ENCODE results near the gene PRKD1. TPM values are rescaled to one million over a fixed set of nuclear protein-coding genes. Genes with fewer than 3 reads are reported as not detected.

The PRKD1 gene
- total RNA-seq, 1 experiment from 2014 or later = not detected

DNA sequence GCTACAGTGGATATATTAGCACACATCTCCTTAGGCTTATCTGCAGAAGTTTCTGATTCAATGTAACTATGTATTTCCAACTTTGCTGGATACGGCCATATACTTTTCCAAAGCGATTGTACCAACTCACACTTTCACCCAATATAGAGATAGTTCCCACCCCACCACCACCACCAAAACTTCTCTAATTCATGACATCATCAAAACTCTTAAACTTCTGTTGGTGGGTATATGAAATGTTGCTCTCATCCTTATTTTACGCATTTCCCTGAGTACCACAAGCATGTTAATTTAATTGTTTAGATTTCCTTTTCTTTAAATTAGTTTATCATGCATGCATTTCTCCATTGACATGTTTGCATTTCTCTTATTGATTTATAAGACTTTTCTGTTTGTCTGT, 95.6 kb downstream of the PRKD1 start:
- Histone ChIP-seq H3K9me2 (ENCODE audit: insufficient read depth) (no peaks in the 10 kb centered on the region), H3K4me3 (replicated peaks in 1 of 2; ENCODE audit: low read depth in 1 of 2, low read length in 2 of 2) (no peak overlapping the region), H3K79me2 (ENCODE audit: insufficient read depth, low read length) (no peaks in the 10 kb centered on the region), H3K4me2 (ENCODE audit: low read length) (no peak overlapping the region), H3K36me3 (ENCODE audit: control insufficient read depth in 1 of 2, insufficient read depth in 2 of 2, low read length in 2 of 2) (no peaks in the 10 kb centered on the region), H3K4me1 (ENCODE audit: control insufficient read depth in 1 of 2, insufficient read depth in 2 of 2, low read length in 2 of 2) (no peaks in the 10 kb centered on the region), H3K27ac (ENCODE audit: low read depth, low read length) (no peak overlapping the region), H3K9me3 (ENCODE audit: control insufficient read depth in 1 of 2, insufficient read depth in 1 of 2, low read depth in 1 of 2, low read length in 2 of 2) (peaks cover 0 to 14% of the 10 kb centered on the region in 2 experiments; a peak in 3 of 4 replicates), H3K9ac (ENCODE audit: low read length) (no peak overlapping the region), H3K27me3 (ENCODE audit: insufficient read depth, low read length) (no peaks in the 10 kb centered on the region), H2AFZ (ENCODE audit: low read depth, low read length, poor library complexity, severe bottlenecking) (no peak overlapping the region), H4K20me1 (ENCODE audit: insufficient read depth) (no peaks in the 10 kb centered on the region)
- no peak for DNase-seq (ENCODE audit: low read depth, low spot score)
- RAD21 ChIA-PET (ENCODE audit: low non-redundant PET in 1 of 2, low total read pairs in 2 of 2, uncharacterized antibody in 2 of 2, unreplicated experiment in 2 of 2) = no interaction called here
- no peak for ATAC-seq
- POLR2A ChIA-PET = no interaction called here
- BruUV-seq (replicated peaks) = no TSS peak
- intact Hi-C loops (cut with micrococcal nuclease) = no loop called here
- CTCF ChIA-PET = no interaction called here
- no peak for TF ChIP-seq EZH2phosphoT487 (IDR thresholded peaks at IDR 0.05; ENCODE audit: borderline replicate concordance)
- no peak for TF ChIP-seq SP1 (IDR thresholded peaks at IDR 0.05; ENCODE audit: low read depth)
- TF ChIP-seq ELF1 (IDR thresholded peaks at IDR 0.05; ENCODE audit: borderline replicate concordance, low read depth) = no peak
- TF ChIP-seq YY1 (IDR thresholded peaks at IDR 0.05; ENCODE audit: extremely low read depth, insufficient replicate concordance, low read depth, low read length) = no peak
- no peak for TF ChIP-seq SIN3A (IDR thresholded peaks at IDR 0.05; ENCODE audit: low read depth)
- no peak for TF ChIP-seq POLR2A (IDR thresholded peaks at IDR 0.05; ENCODE audit: borderline replicate concordance, extremely low read depth, insufficient read depth, insufficient read length)
- TF ChIP-seq CEBPB (IDR thresholded peaks at IDR 0.05; ENCODE audit: low read depth) = no peak
- TF ChIP-seq, protein P1, sequence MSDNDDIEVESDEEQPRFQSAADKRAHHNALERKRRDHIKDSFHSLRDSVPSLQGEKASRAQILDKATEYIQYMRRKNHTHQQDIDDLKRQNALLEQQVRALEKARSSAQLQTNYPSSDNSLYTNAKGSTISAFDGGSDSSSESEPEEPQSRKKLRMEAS (IDR thresholded peaks at IDR 0.05) = no peak
- TF ChIP-seq EZH2 (IDR thresholded peaks at IDR 0.05) = no peak
- TF ChIP-seq, protein P2, sequence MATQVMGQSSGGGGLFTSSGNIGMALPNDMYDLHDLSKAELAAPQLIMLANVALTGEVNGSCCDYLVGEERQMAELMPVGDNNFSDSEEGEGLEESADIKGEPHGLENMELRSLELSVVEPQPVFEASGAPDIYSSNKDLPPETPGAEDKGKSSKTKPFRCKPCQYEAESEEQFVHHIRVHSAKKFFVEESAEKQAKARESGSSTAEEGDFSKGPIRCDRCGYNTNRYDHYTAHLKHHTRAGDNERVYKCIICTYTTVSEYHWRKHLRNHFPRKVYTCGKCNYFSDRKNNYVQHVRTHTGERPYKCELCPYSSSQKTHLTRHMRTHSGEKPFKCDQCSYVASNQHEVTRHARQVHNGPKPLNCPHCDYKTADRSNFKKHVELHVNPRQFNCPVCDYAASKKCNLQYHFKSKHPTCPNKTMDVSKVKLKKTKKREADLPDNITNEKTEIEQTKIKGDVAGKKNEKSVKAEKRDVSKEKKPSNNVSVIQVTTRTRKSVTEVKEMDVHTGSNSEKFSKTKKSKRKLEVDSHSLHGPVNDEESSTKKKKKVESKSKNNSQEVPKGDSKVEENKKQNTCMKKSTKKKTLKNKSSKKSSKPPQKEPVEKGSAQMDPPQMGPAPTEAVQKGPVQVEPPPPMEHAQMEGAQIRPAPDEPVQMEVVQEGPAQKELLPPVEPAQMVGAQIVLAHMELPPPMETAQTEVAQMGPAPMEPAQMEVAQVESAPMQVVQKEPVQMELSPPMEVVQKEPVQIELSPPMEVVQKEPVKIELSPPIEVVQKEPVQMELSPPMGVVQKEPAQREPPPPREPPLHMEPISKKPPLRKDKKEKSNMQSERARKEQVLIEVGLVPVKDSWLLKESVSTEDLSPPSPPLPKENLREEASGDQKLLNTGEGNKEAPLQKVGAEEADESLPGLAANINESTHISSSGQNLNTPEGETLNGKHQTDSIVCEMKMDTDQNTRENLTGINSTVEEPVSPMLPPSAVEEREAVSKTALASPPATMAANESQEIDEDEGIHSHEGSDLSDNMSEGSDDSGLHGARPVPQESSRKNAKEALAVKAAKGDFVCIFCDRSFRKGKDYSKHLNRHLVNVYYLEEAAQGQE (IDR thresholded peaks at IDR 0.05; ENCODE audit: low read depth) = no peak
- TF ChIP-seq, protein P3, sequence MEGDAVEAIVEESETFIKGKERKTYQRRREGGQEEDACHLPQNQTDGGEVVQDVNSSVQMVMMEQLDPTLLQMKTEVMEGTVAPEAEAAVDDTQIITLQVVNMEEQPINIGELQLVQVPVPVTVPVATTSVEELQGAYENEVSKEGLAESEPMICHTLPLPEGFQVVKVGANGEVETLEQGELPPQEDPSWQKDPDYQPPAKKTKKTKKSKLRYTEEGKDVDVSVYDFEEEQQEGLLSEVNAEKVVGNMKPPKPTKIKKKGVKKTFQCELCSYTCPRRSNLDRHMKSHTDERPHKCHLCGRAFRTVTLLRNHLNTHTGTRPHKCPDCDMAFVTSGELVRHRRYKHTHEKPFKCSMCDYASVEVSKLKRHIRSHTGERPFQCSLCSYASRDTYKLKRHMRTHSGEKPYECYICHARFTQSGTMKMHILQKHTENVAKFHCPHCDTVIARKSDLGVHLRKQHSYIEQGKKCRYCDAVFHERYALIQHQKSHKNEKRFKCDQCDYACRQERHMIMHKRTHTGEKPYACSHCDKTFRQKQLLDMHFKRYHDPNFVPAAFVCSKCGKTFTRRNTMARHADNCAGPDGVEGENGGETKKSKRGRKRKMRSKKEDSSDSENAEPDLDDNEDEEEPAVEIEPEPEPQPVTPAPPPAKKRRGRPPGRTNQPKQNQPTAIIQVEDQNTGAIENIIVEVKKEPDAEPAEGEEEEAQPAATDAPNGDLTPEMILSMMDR (IDR thresholded peaks at IDR 0.05 in 2 of 3, conservative IDR thresholded peaks at IDR 0.05 in 1 of 3; ENCODE audit: borderline replicate concordance in 1 of 3, insufficient read depth in 1 of 3, low read depth in 2 of 3, low read length in 2 of 3) = no peak
- TF ChIP-seq CBX3 (IDR thresholded peaks at IDR 0.05; ENCODE audit: low read depth) = no peak
- TF ChIP-seq, protein P4, sequence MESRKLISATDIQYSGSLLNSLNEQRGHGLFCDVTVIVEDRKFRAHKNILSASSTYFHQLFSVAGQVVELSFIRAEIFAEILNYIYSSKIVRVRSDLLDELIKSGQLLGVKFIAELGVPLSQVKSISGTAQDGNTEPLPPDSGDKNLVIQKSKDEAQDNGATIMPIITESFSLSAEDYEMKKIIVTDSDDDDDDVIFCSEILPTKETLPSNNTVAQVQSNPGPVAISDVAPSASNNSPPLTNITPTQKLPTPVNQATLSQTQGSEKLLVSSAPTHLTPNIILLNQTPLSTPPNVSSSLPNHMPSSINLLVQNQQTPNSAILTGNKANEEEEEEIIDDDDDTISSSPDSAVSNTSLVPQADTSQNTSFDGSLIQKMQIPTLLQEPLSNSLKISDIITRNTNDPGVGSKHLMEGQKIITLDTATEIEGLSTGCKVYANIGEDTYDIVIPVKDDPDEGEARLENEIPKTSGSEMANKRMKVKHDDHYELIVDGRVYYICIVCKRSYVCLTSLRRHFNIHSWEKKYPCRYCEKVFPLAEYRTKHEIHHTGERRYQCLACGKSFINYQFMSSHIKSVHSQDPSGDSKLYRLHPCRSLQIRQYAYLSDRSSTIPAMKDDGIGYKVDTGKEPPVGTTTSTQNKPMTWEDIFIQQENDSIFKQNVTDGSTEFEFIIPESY (IDR thresholded peaks at IDR 0.05; ENCODE audit: extremely low read depth, insufficient replicate concordance, low read length) = no peak
- TF ChIP-seq FOSL1 (IDR thresholded peaks at IDR 0.05; ENCODE audit: low read depth) = no peak
- no peak for TF ChIP-seq TCF7L2 (IDR thresholded peaks at IDR 0.05; ENCODE audit: borderline replicate concordance, extremely low read depth, insufficient read depth, insufficient read length)
- TF ChIP-seq POLR2AphosphoS5 (IDR thresholded peaks at IDR 0.05; ENCODE audit: low read depth, low read length) = no peak
- TF ChIP-seq EGR1 (IDR thresholded peaks at IDR 0.05; ENCODE audit: low read depth) = no peak

Measured in HCT116 (cell line).